Kidney epithelial cell (primary cell): ENCODE data around the gene SLC25A45. TPM values are rescaled to one million over a fixed set of nuclear protein-coding genes. Genes with fewer than 3 reads are reported as not detected.

Source experiments
- DNase-seq: peaks from one replicate; pipeline ENCODE4 v3.0.0-alpha.2; 2010; ENCODE audit warnings: low read depth
- H3K27me3 ChIP-seq: 2 replicates; pipeline ENCODE4 v1.6.0; 2011; ENCODE audit warnings: low read length; ENCODE audit not compliant: control insufficient read depth, insufficient read depth
- H3K36me3 ChIP-seq: 2 replicates; pipeline ENCODE4 v1.5.1; 2011; ENCODE audit warnings: low read length; ENCODE audit not compliant: control insufficient read depth, insufficient read depth
- H3K4me3 ChIP-seq: 2 replicates; pipeline ENCODE4 v1.5.1; 2011; ENCODE audit warnings: low read depth, mild to moderate bottlenecking, control low read depth, low read length
- CTCF ChIP-seq: IDR thresholded peaks from 2 replicates; pipeline ENCODE4 v1.5.1; 2011; ENCODE audit warnings: mild to moderate bottlenecking, moderate library complexity, low read length, control low read depth, inconsistent platforms; ENCODE audit not compliant: insufficient read depth, poor library complexity, severe bottlenecking
- total RNA-seq: library from RNA; depleted of rRNA; stranded (reverse); fragments of >200 nt; gene quantifications from 2 replicates; pipeline ENCODE4 v1.2.3, GENCODE V29; 2015

The SLC25A45 gene
- total RNA-seq, 1 donor from 2014 or later: 0.29 TPM

DNA sequence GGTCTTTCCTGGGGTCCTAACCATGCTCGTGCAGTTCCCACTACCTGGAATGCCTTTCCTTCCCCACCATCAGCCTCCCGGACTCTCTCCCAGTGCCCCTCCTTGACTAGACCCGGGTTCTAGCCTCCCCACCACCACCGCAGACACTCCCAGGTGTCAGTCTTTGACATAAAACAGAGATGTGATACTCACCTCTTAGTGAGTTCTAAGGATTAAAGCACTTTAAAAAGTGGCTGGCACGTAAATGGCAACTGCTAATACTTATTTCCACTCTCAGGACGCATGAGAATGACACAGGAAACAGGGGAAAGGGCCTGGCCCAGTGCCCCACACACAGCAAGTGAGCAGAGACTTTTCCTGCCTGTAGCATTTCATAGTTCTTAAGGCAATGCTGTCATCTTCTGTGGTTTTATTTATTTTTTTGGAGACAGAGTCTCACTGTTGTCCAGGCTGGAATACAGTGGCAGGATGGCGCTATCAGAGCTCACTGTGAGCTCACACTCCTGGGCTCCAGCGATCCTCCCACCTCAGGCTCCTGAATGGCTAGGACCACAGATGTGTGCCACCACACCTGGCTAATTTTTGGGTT, 1.9 kb upstream of the SLC25A45 start:
- no peaks in the 10 kb centered on the region for H3K36me3 ChIP-seq
- no peak overlapping the region for H3K4me3 ChIP-seq
- TF ChIP-seq CTCF: no peak
- H3K27me3 ChIP-seq: no peaks in the 10 kb centered on the region
- no peak for DNase-seq

DNA sequence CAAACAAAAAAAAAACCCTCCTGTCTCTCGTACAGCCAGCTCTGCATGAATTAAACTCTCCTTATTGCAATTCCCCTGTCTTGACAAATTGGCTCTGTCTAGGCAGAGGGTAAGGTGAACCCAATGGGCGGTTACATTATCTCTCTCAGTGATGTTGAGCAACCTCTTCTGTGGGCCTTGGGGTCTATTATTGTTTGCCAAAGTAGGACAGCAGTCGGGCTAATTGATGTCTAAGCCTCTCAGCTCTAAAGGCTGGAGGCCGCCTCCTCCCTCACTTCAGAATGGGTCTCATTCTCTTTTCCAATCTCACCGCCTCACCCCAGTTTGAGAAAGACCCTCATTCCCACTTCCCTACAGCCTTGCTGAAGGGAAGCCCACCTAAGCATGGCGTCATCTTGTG, 1.3 kb upstream of the SLC25A45 start:
- Histone ChIP-seq H3K36me3 (no peaks in the 10 kb centered on the region), H3K27me3 (no peaks in the 10 kb centered on the region), H3K4me3 (no peak overlapping the region)
- no peak for TF ChIP-seq CTCF
- DNase-seq: no peak

GRCh38 chr11:65382804-65383368, 440 bp upstream of the SLC25A45 start:
- no peak for TF ChIP-seq CTCF
- H3K36me3 ChIP-seq: no peaks in the 10 kb centered on the region
- no peak for DNase-seq
- no peaks in the 10 kb centered on the region for H3K27me3 ChIP-seq
- H3K4me3 ChIP-seq: peak overlapping the region; percentile 16

- H3K27me3 ChIP-seq: no peaks in the 10 kb centered on the region
- no peak for TF ChIP-seq CTCF
- DNase-seq: no peak
- no peaks in the 10 kb centered on the region for H3K36me3 ChIP-seq
- peak overlapping the region; percentile 27 for H3K4me3 ChIP-seq
These were observed 772 bp downstream of the SLC25A45 start for GRCh38 chr11:65381716-65382032.

DNA sequence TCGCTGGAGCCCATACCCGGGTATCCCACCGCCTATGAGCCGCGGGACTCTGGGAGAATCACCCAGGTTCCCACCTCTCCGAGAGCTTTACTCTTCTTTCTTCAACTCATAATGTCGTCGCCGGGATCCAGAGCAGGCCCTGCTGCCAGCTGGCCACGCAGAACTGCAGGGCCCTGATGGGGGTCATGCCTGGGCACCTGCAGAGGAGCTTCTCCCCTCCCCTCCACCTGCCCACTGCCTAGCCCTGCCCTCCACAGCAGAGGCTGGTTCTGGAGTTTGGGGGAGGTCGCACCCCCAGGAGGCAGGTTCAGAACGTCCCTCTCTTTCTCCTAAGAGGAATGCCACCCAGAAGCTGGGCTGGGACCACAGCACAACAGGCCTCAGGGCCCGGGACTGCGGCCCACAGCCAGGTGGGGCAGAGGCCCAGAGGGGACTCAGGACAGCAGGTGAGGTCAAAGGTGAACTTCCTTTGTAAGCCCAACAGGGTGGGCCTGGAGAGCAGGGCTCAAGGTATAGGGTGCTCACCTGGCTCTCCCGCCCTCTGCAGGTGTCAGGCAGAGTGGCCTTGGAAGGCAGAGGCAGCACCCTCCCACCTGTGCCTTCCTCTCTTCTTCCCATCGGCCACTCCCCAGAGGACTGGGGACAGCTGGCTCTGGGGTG, 1.9 kb downstream of the SLC25A45 start:
- no peak for DNase-seq
- Histone ChIP-seq H3K4me3 (no peak overlapping the region), H3K27me3 (no peaks in the 10 kb centered on the region), H3K36me3 (no peaks in the 10 kb centered on the region)
- TF ChIP-seq CTCF: no peak
